HepG2 (cell line): ENCODE measurements around the gene AGFG1. TPM values are rescaled to one million over a fixed set of nuclear protein-coding genes. Genes with fewer than 3 reads are reported as not detected.
A peak's percentile ranks its signal among the peaks of the same experiment; 100 is the strongest.

ENCODE experiments used
- ATAC-seq: fragments of 200-7000 bp; cut with Tn5 transposase; 3 replicates; pipeline ENCODE4 v1.9.1; 2020; ENCODE audit warnings: mild to moderate bottlenecking, moderate library complexity
- BruUV-seq: library from RNA; stranded (reverse); fragments of 400-500 nt; replicated peaks from 2 replicates; lab custom pipeline; 2021; lab: Mats Ljungman, UMichigan
- CTCF ChIA-PET: fragments of 300-600 bp; formaldehyde crosslinking; extraction: SDS; loops from one replicate; lab custom pipeline; 2021; ENCODE audit warnings: low total read pairs, inconsistent platforms, low intra/inter-chr PET ratio; lab: Yijun Ruan, JAX
- POLR2A ChIA-PET: fragments of 350-600 bp; sonication (Branson Sonifier 250); formaldehyde crosslinking; loops from one replicate; lab custom pipeline; 2020; ENCODE audit warnings: antibody characterized with exemption, inconsistent platforms; lab: Yijun Ruan, JAX
- DNase-seq: peaks from one replicate; pipeline ENCODE4 v3.0.0-alpha.2; 2015; ENCODE audit warnings: low spot score
- FAIRE-seq: peaks from 3 replicates; lab custom pipeline; 2011; peaks lifted over from hg19 to GRCh38; lab: Jason Lieb, UNC
- H2AFZ ChIP-seq: one replicate; pipeline ENCODE4 v1.6.1; 2011; ENCODE audit warnings: low read length, inconsistent platforms
- H3K27ac ChIP-seq: fragments of 300-600 bp; 3 replicates; pipeline ENCODE4 v1.8.0; 2011; ENCODE audit warnings: mixed run types, mild to moderate bottlenecking, mixed read lengths, low read length, inconsistent platforms; ENCODE audit not compliant: insufficient read depth; ENCODE audit errors: extremely low read length
- H3K27me3 ChIP-seq, 2 experiments: fragments of 200-600 bp in 1 of 2; 2 replicates in 1 of 2; 3 replicates in 1 of 2; pipeline versions ENCODE4 v1.6.0 to v1.8.0; 2011; ENCODE audit warnings: low read length in 2 of 2, mild to moderate bottlenecking in 2 of 2, moderate library complexity in 2 of 2, inconsistent platforms in 1 of 2; ENCODE audit not compliant: insufficient read depth in 2 of 2, control insufficient read depth in 1 of 2
- H3K36me3 ChIP-seq, 2 experiments: fragments of 200-600 bp in 1 of 2; replicated peaks in 1 of 2; 2 replicates in 1 of 2; 3 replicates in 1 of 2; pipeline versions ENCODE4 v1.5.1 to v1.8.0; 2011; ENCODE audit warnings: low read length in 2 of 2, inconsistent platforms in 1 of 2; ENCODE audit not compliant: insufficient read depth in 2 of 2, control insufficient read depth in 1 of 2
- H3K4me1 ChIP-seq: 2 replicates; pipeline ENCODE4 v1.5.1; 2012; ENCODE audit warnings: low read length, inconsistent platforms; ENCODE audit not compliant: insufficient read depth
- H3K4me2 ChIP-seq: 2 replicates; pipeline ENCODE4 v1.6.0; 2011; ENCODE audit warnings: low read depth, low read length, inconsistent platforms
- H3K4me3 ChIP-seq, 3 experiments: fragments of 200-600 bp in 1 of 3; sonication (generic), shearing (Covaris generic) in 1 of 3; replicated peaks in 1 of 3; 2 replicates each; pipeline ENCODE4 v1.5.1; 2011 to 2016; ENCODE audit warnings: low read length in 3 of 3, inconsistent platforms in 2 of 3, low read depth in 2 of 3, mild to moderate bottlenecking in 2 of 3, control low read depth in 1 of 3, mixed read lengths in 1 of 3; ENCODE audit not compliant: insufficient read depth in 1 of 3
- H3K79me2 ChIP-seq: one replicate; pipeline ENCODE4 v1.6.1; 2011; ENCODE audit warnings: low read length, inconsistent platforms; ENCODE audit not compliant: insufficient read depth
- H3K9ac ChIP-seq: 2 replicates; pipeline ENCODE4 v1.6.0; 2011; ENCODE audit warnings: mild to moderate bottlenecking, low read depth, low read length, inconsistent platforms; ENCODE audit not compliant: insufficient read depth
- H3K9me3 ChIP-seq: 2 replicates; pipeline ENCODE4 v1.5.1; 2012; ENCODE audit warnings: mild to moderate bottlenecking, low read length
- H4K20me1 ChIP-seq: 2 replicates; pipeline ENCODE4 v1.6.0; 2011; ENCODE audit warnings: inconsistent platforms, mild to moderate bottlenecking, low read length, moderate library complexity; ENCODE audit not compliant: insufficient read depth
- ATF1 ChIP-seq: IDR thresholded peaks from 2 replicates; pipeline ENCODE4 v1.6.1; 2016; ENCODE audit warnings: mild to moderate bottlenecking, control low read depth
- DNMT1 ChIP-seq: sonication (generic); formaldehyde crosslinking; IDR thresholded peaks from 2 replicates; pipeline ENCODE4 v1.5.1; 2020; ENCODE audit warnings: mild to moderate bottlenecking, missing genetic modification reagents
- DPF2 ChIP-seq: sonication (generic); formaldehyde crosslinking; IDR thresholded peaks from 2 replicates; pipeline ENCODE4 v1.4.0; 2020; ENCODE audit warnings: mild to moderate bottlenecking, low read depth, missing genetic modification reagents, borderline replicate concordance
- EED ChIP-seq: sonication (generic); formaldehyde crosslinking; IDR thresholded peaks from 2 replicates; pipeline ENCODE4 v1.5.0; 2020; ENCODE audit warnings: mild to moderate bottlenecking, missing genetic modification reagents
- HIVEP1 ChIP-seq: sonication (generic); formaldehyde crosslinking; IDR thresholded peaks from 2 replicates; pipeline ENCODE4 v1.4.0; 2020; ENCODE audit warnings: mild to moderate bottlenecking, missing genetic modification reagents
- MBD4 ChIP-seq: IDR thresholded peaks from 2 replicates; pipeline ENCODE4 v1.6.1; 2012; ENCODE audit warnings: low read length, inconsistent platforms, borderline replicate concordance
- PRPF4 ChIP-seq: fragments of 200-400 bp; formaldehyde crosslinking; IDR thresholded peaks from 2 replicates; pipeline ENCODE4 v1.6.1; 2016; ENCODE audit warnings: low read length, low read depth; ENCODE audit not compliant: poor library complexity, severe bottlenecking
- RBM22 ChIP-seq: fragments of 200-400 bp; formaldehyde crosslinking; optimal IDR thresholded peaks from 2 replicates; pipeline ENCODE3; 2017; ENCODE audit warnings: mild to moderate bottlenecking, low read length, moderate library complexity
- ZBTB46 ChIP-seq: sonication (generic); formaldehyde crosslinking; IDR thresholded peaks from 2 replicates; pipeline ENCODE4 v1.4.0; 2020; ENCODE audit warnings: mild to moderate bottlenecking, missing genetic modification reagents, borderline replicate concordance
- ZNF652 ChIP-seq: IDR thresholded peaks from 2 replicates; pipeline ENCODE4 v1.6.1; 2016; ENCODE audit warnings: low read depth, borderline replicate concordance
- ZNF703 ChIP-seq: sonication (generic); formaldehyde crosslinking; IDR thresholded peaks from 2 replicates; pipeline ENCODE4 v1.5.1; 2020; ENCODE audit warnings: missing genetic modification reagents, mild to moderate bottlenecking, moderate library complexity, borderline replicate concordance
- WGBS: methylation state at CpG from one replicate; pipeline ENCODE4 v1.1.6; 2017; ENCODE audit warnings: low lambda C conversion rate; 5-methylcytosine and 5-hydroxymethylcytosine counted together
- in situ Hi-C: cut with HindIII; loops from 2 replicates; pipeline ENCODE4 v1.10.0; 2017; ENCODE audit warnings: low pct_unique_long_range_greater_than_20kb; ENCODE audit not compliant: extremely low pct_ligation_motif_present
- intact Hi-C: fragments of 100-400 bp; cut with micrococcal nuclease; formaldehyde crosslinking; loops from one replicate; pipeline ENCODE4 v1.10.0; 2022; ENCODE audit not compliant: unreplicated experiment
- polyA plus RNA-seq, 8 experiments: library from polyadenylated mRNA; depleted of rRNA in 3 of 8; stranded (reverse) in 7 of 8; unstranded in 1 of 8; fragments of >200 nt; fragmentation: Illumina TruSeq in 4 of 8; extraction: Trizol in 4 of 8; gene quantifications; 2 replicates each; pipeline versions ENCODE4 v1.2.1 to v1.2.3, GENCODE V29; 2011 to 2016; ENCODE audit warnings: low read depth in 4 of 8, missing spikeins in 1 of 8, mixed read lengths in 1 of 8; ENCODE audit not compliant: insufficient read depth in 1 of 8
- total RNA-seq, 5 experiments: library from RNA; depleted of rRNA; stranded (reverse); fragments of >200 nt; fragmentation: Illumina TruSeq; extraction: Trizol; gene quantifications; 2 replicates each; pipeline ENCODE4 v1.2.3, GENCODE V29; 2016; ENCODE audit warnings: low read depth in 1 of 5

AGFG1 gene
- total and polyA plus RNA-seq, 2 of the 13 experiments (the other 11 are each of a cell fraction or from before 2014, with no cell fraction given) = 145 to 168 TPM

GRCh38 chr2:227562581-227562980, 90.6 kb downstream of the AGFG1 start:
- Histone ChIP-seq H3K79me2 (no peaks in the 10 kb centered on the region), H4K20me1 (no peaks in the 10 kb centered on the region), H3K27me3 (no peaks in the 10 kb centered on the region), H3K27ac (no peak overlapping the region), H3K9me3 (no peaks in the 10 kb centered on the region), H3K4me1 (peaks cover 10% of the 10 kb centered on the region), H3K36me3 (no peaks in the 10 kb centered on the region; a peak in 1 of 5 replicates), H3K4me3 (no peak overlapping the region), H3K4me2 (no peak overlapping the region), H3K9ac (no peak overlapping the region), H2AFZ (no peak overlapping the region)
- ATAC-seq (no peak), DNase-seq (peak; percentile 18), FAIRE-seq (no peak)
- intact Hi-C loops (loop anchor here (10.0 kb wide), 1 partner anchor 202 kb away; no protein-coding TSS in a partner anchor), in situ Hi-C loops (no loop called here)
- POLR2A ChIA-PET = no interaction called here
- BruUV-seq = no TSS peak
- peak; percentile 44; the same call in 1 of the 2 replicates for TF ChIP-seq MBD4
- TF ChIP-seq PRPF4 = no peak
- peak; percentile 61; the same call in 1 of the 2 replicates for TF ChIP-seq ZNF652 (CRISPR knock-in tag)
- CTCF ChIA-PET = no interaction called here

- 96% methylated on average over 1 of the region's 1 CpG for WGBS
- in situ Hi-C loops (no loop called here), intact Hi-C loops (loop anchor here (10.0 kb wide), 1 partner anchor 200 kb away; no protein-coding TSS in a partner anchor)
Observed at GRCh38 chr2:227565080-227565479, 93.1 kb downstream of the AGFG1 start.

More at GRCh38 chr2:227565080-227565479, 93.1 kb downstream of the AGFG1 start:
- ChIA-PET CTCF (no interaction called here), POLR2A (no interaction called here)
- FAIRE-seq = no peak
- H3K4me1 ChIP-seq = peaks cover 10% of the 10 kb centered on the region
- H3K27ac ChIP-seq = no peak overlapping the region
- no peak overlapping the region for H3K4me3 ChIP-seq
- H3K79me2 ChIP-seq = no peaks in the 10 kb centered on the region
- no peaks in the 10 kb centered on the region for H3K27me3 ChIP-seq
- H3K36me3 ChIP-seq = no peaks in the 10 kb centered on the region
- TF ChIP-seq DNMT1 (CRISPR knock-in tag) (no peak), EED (CRISPR knock-in tag) (no peak), DPF2 (CRISPR knock-in tag) (no peak), RBM22 (peak; percentile 91), ATF1 (CRISPR knock-in tag) (no peak), ZBTB46 (no peak), ZNF703 (no peak), HIVEP1 (CRISPR knock-in tag) (no peak)
- no peak overlapping the region for H3K4me2 ChIP-seq
- no peak; the same call in 2 of the 3 replicates for ATAC-seq
- no peaks in the 10 kb centered on the region for H4K20me1 ChIP-seq
- DNase-seq = no peak
- no peak overlapping the region for H3K9ac ChIP-seq
- BruUV-seq = no TSS peak
- H3K9me3 ChIP-seq = no peaks in the 10 kb centered on the region
- H2AFZ ChIP-seq = no peak overlapping the region
